Upper lobe of left lung (tissue), 4 donors: ENCODE results near the gene MRPL44.

ENCODE experiments used
- CTCF ChIP-seq, 6 experiments: fragments of 450-650 bp in 4 of 6; fragments of 200-600 bp in 2 of 6; sonication (generic) in 2 of 6; IDR thresholded peaks; one replicate each; pipeline ENCODE4 v1.5.1; 2016 to 2019; ENCODE audit warnings: antibody characterized with exemption in 6 of 6
- POLR2AphosphoS5 ChIP-seq, 2 donors: sonication (generic); formaldehyde crosslinking; IDR thresholded peaks; one replicate each; pipeline ENCODE4 v1.5.1; 2017; ENCODE audit warnings: antibody characterized with exemption in 2 of 2

- TF ChIP-seq CTCF (IDR thresholded peaks at IDR 0.05): no peak
- no peak for TF ChIP-seq POLR2AphosphoS5 (IDR thresholded peaks at IDR 0.05)
Measured at GRCh38 chr2:224011837-224012236, 54.6 kb downstream of the MRPL44 start.
